ENCODE results near the gene DIPK1C.

The DIPK1C gene

DNA sequence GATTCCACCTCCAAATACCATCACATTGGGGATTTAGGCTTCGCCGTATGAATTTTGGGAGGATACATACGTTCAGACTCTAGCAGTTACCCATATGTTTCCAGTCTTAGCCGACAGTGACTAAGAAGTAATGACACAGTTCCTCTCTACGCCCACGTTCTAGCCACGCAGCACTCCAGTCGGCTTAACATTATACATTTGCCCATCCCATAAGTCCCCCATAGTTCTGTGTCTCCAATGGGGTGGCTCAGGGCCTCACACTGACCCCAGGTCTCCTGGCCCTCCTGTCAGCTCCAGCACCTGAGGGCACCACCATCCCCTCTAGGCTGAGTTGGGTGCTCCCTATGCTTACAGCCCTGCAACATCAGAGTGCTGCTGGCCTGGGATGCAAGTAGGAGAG is 20.7 kb upstream of the DIPK1C start:
- Histone ChIP-seq H3K9me2 (replicated peaks; ENCODE audit: insufficient read depth, low read length) (no peaks in the 10 kb centered on the region), H4K20me1 (ENCODE audit: low read depth, low read length) (no peaks in the 10 kb centered on the region), H3K9me3 (ENCODE audit: insufficient read depth, low read length) (no peaks in the 10 kb centered on the region), H3K27ac (ENCODE audit: low read depth, low read length) (no peak overlapping the region), H3K79me2 (ENCODE audit: insufficient read depth, low read length) (no peaks in the 10 kb centered on the region), H3F3A (ENCODE audit: insufficient read depth) (no peaks in the 10 kb centered on the region), H3K4me2 (ENCODE audit: low read depth, low read length, poor library complexity, severe bottlenecking) (no peak overlapping the region), H2AFZ (ENCODE audit: low read depth, low read length, severe bottlenecking) (no peak overlapping the region), H3K4me3 (ENCODE audit: insufficient read depth, low read length, poor library complexity, severe bottlenecking) (no peak overlapping the region), H3K27me3 (ENCODE audit: low read length) (no peaks in the 10 kb centered on the region), H3K9ac (ENCODE audit: low read length) (no peak overlapping the region), H3K36me3 (ENCODE audit: low read length) (no peaks in the 10 kb centered on the region)
- TF ChIP-seq CTCF (IDR thresholded peaks at IDR 0.05; ENCODE audit: insufficient read depth, low read length, poor library complexity, severe bottlenecking) (no peak), EZH2phosphoT487 (conservative IDR thresholded peaks at IDR 0.05; ENCODE audit: low read length) (no peak)

DNA sequence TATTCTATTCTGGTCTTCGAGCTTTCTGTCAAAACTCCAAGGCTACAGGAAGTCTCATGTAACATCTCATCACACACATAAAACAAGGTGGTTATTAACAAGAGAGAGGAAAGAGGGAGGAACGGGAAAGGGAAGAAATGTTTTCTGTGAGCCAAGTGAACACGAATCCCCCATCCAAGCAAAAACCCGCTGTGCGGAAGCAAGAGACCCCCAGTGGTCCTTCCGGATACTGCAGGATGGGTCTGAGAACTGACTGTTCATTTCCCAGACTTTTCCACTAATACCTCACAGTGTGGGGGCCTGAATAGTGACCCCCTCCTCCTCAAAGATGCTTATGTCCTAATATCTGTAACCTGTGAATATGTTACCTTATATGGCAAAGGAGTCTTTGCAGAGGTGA is 19.0 kb upstream of the DIPK1C start:
- H3K27ac ChIP-seq (ENCODE audit: low read depth, low read length), result no peak overlapping the region
- no peaks in the 10 kb centered on the region for H3K79me2 ChIP-seq (ENCODE audit: insufficient read depth, low read length)
- H4K20me1 ChIP-seq (ENCODE audit: low read depth, low read length), result no peaks in the 10 kb centered on the region
- H2AFZ ChIP-seq (ENCODE audit: low read depth, low read length, severe bottlenecking), result no peak overlapping the region
- TF ChIP-seq CTCF (IDR thresholded peaks at IDR 0.05; ENCODE audit: insufficient read depth, low read length, poor library complexity, severe bottlenecking) (no peak), EZH2phosphoT487 (conservative IDR thresholded peaks at IDR 0.05; ENCODE audit: low read length) (no peak)
- H3F3A ChIP-seq (ENCODE audit: insufficient read depth), result no peaks in the 10 kb centered on the region
- H3K9ac ChIP-seq (ENCODE audit: low read length), result no peak overlapping the region
- no peaks in the 10 kb centered on the region for H3K9me3 ChIP-seq (ENCODE audit: insufficient read depth, low read length)
- H3K36me3 ChIP-seq (ENCODE audit: low read length), result no peaks in the 10 kb centered on the region
- H3K4me3 ChIP-seq (ENCODE audit: insufficient read depth, low read length, poor library complexity, severe bottlenecking), result no peak overlapping the region
- H3K4me2 ChIP-seq (ENCODE audit: low read depth, low read length, poor library complexity, severe bottlenecking), result no peak overlapping the region
- no peaks in the 10 kb centered on the region for H3K9me2 ChIP-seq (replicated peaks; ENCODE audit: insufficient read depth, low read length)
- no peaks in the 10 kb centered on the region for H3K27me3 ChIP-seq (ENCODE audit: low read length)

- Histone ChIP-seq H3K4me2 (ENCODE audit: low read depth, low read length, poor library complexity, severe bottlenecking) (no peak overlapping the region), H4K20me1 (ENCODE audit: low read depth, low read length) (no peaks in the 10 kb centered on the region), H3K27ac (ENCODE audit: low read depth, low read length) (no peak overlapping the region), H3K9ac (ENCODE audit: low read length) (no peak overlapping the region), H3K4me3 (ENCODE audit: insufficient read depth, low read length, poor library complexity, severe bottlenecking) (no peak overlapping the region), H3K9me2 (replicated peaks; ENCODE audit: insufficient read depth, low read length) (no peaks in the 10 kb centered on the region), H3F3A (ENCODE audit: insufficient read depth) (no peaks in the 10 kb centered on the region), H3K79me2 (ENCODE audit: insufficient read depth, low read length) (no peaks in the 10 kb centered on the region), H2AFZ (ENCODE audit: low read depth, low read length, severe bottlenecking) (no peak overlapping the region), H3K9me3 (ENCODE audit: insufficient read depth, low read length) (no peaks in the 10 kb centered on the region), H3K27me3 (ENCODE audit: low read length) (no peaks in the 10 kb centered on the region), H3K36me3 (ENCODE audit: low read length) (no peaks in the 10 kb centered on the region)
- TF ChIP-seq CTCF (IDR thresholded peaks at IDR 0.05; ENCODE audit: insufficient read depth, low read length, poor library complexity, severe bottlenecking) (no peak), EZH2phosphoT487 (conservative IDR thresholded peaks at IDR 0.05; ENCODE audit: low read length) (no peak)
Observed at GRCh38 chr18:74473976-74474640, 17.0 kb upstream of the DIPK1C start.

All from SU-DHL-6 (cell line).